Endothelial cell of umbilical vein (primary cell): ENCODE data around the gene DNAH11. TPM values are rescaled to one million over a fixed set of nuclear protein-coding genes. Genes with fewer than 3 reads are reported as not detected.

Experiments used
- BruUV-seq: library from RNA; stranded (reverse); fragments of 400-500 nt; replicated peaks from 2 replicates; lab custom pipeline; 2021; lab: Mats Ljungman, UMichigan
- CTCF ChIA-PET: fragments of 300-600, 350-600 bp; sonication (Branson Sonifier 250); formaldehyde crosslinking; loops from one replicate; lab custom pipeline; 2021; ENCODE audit warnings: antibody characterized with exemption, inconsistent platforms; lab: Charles Lee
- POLR2A ChIA-PET: fragments of 300-600, 350-600 bp; sonication (Branson Sonifier 250); formaldehyde crosslinking; loops from one replicate; lab custom pipeline; 2021; ENCODE audit warnings: antibody characterized with exemption, inconsistent platforms; lab: Charles Lee
- DNase-seq: peaks from one replicate; pipeline ENCODE4 v3.0.0-alpha.2; 2011; ENCODE audit warnings: low read depth, low spot score
- FAIRE-seq: peaks from 2 replicates; lab custom pipeline; 2011; peaks lifted over from hg19 to GRCh38; lab: Jason Lieb, UNC
- H2AFZ ChIP-seq: 2 replicates; pipeline ENCODE4 v1.6.0; 2012; ENCODE audit warnings: low read depth, low read length, control low read depth, inconsistent platforms
- H3K27ac ChIP-seq: 2 replicates; pipeline ENCODE4 v1.5.1; 2011; ENCODE audit warnings: low read depth, mild to moderate bottlenecking, control low read depth, low read length, moderate library complexity; ENCODE audit not compliant: insufficient read depth
- H3K27me3 ChIP-seq, 2 experiments: 2 replicates each; pipeline versions ENCODE4 v1.6.0 to v1.6.1; 2011; ENCODE audit warnings: low read length in 2 of 2, mixed read lengths in 1 of 2; ENCODE audit not compliant: control insufficient read depth in 2 of 2, insufficient read depth in 2 of 2
- H3K36me3 ChIP-seq, 2 experiments: 2 replicates in 1 of 2; 3 replicates in 1 of 2; pipeline ENCODE4 v1.5.1; 2011; ENCODE audit warnings: low read length in 2 of 2, mild to moderate bottlenecking in 1 of 2, moderate library complexity in 1 of 2; ENCODE audit not compliant: control insufficient read depth in 2 of 2, insufficient read depth in 2 of 2; ENCODE audit errors: extremely low read depth in 1 of 2
- H3K4me1 ChIP-seq: 3 replicates; pipeline ENCODE4 v1.5.1; 2011; ENCODE audit warnings: mild to moderate bottlenecking, low read length; ENCODE audit not compliant: control insufficient read depth, insufficient read depth; ENCODE audit errors: extremely low read depth
- H3K4me2 ChIP-seq: 2 replicates; pipeline ENCODE4 v1.6.1; 2011; ENCODE audit warnings: low read length, control low read depth, mixed read lengths; ENCODE audit not compliant: insufficient read depth
- H3K4me3 ChIP-seq, 3 experiments: fragments of 200-600 bp in 1 of 3; sonication (generic), shearing (Covaris generic) in 1 of 3; replicated peaks in 1 of 3; 2 replicates each; pipeline ENCODE4 v1.5.1; 2011 to 2016; ENCODE audit warnings: control low read depth in 3 of 3, low read length in 3 of 3, mild to moderate bottlenecking in 2 of 3, inconsistent platforms in 1 of 3, low read depth in 1 of 3, moderate library complexity in 1 of 3; ENCODE audit not compliant: insufficient read depth in 1 of 3
- H3K79me2 ChIP-seq: 2 replicates; pipeline ENCODE4 v1.6.0; 2012; ENCODE audit warnings: low read length, inconsistent platforms; ENCODE audit not compliant: control insufficient read depth, insufficient read depth
- H3K9ac ChIP-seq: replicated peaks from 2 replicates; pipeline ENCODE3; 2011; ENCODE audit warnings: low read length, control low read depth; ENCODE audit not compliant: insufficient read depth; ENCODE audit errors: extremely low read depth
- H3K9me1 ChIP-seq: replicated peaks from 3 replicates; pipeline ENCODE4 v1.6.0; 2011; ENCODE audit warnings: mild to moderate bottlenecking, low read length; ENCODE audit not compliant: control insufficient read depth, insufficient read depth; ENCODE audit errors: extremely low read depth
- H3K9me3 ChIP-seq: replicated peaks from 2 replicates; pipeline ENCODE4 v1.5.1; 2012; ENCODE audit warnings: low read length, inconsistent platforms; ENCODE audit not compliant: control insufficient read depth, insufficient read depth
- H4K20me1 ChIP-seq: replicated peaks from 2 replicates; pipeline ENCODE3; 2011; ENCODE audit warnings: mild to moderate bottlenecking, low read length; ENCODE audit not compliant: control insufficient read depth, insufficient read depth; ENCODE audit errors: extremely low read depth
- CTCF ChIP-seq, 2 donors: IDR thresholded peaks; 1 replicate in 1 of 2; 2 replicates in 1 of 2; pipeline ENCODE4 v1.5.1; 2011; ENCODE audit warnings: low read length in 2 of 2, mild to moderate bottlenecking in 2 of 2, moderate library complexity in 2 of 2, control low read depth in 1 of 2, inconsistent platforms in 1 of 2, low read depth in 1 of 2; ENCODE audit not compliant: insufficient read depth in 1 of 2; ENCODE audit errors: extremely low read depth in 1 of 2
- EZH2 ChIP-seq: IDR thresholded peaks from 2 replicates; pipeline ENCODE4 v1.6.1; 2012; ENCODE audit warnings: borderline replicate concordance, low read depth, mild to moderate bottlenecking, moderate library complexity, low read length, inconsistent platforms; ENCODE audit not compliant: severe bottlenecking
- FOS ChIP-seq: IDR thresholded peaks from 2 replicates; pipeline ENCODE4 v1.6.1; 2011; ENCODE audit warnings: mild to moderate bottlenecking, low read length, moderate library complexity, borderline replicate concordance; ENCODE audit not compliant: insufficient read depth
- GATA2 ChIP-seq: IDR thresholded peaks from 2 replicates; pipeline ENCODE4 v1.7.0; 2011; ENCODE audit warnings: low read depth, mild to moderate bottlenecking, moderate library complexity, mixed read lengths, low read length; ENCODE audit not compliant: insufficient read length, insufficient read depth
- JUN ChIP-seq: IDR thresholded peaks from 2 replicates; pipeline ENCODE4 v1.6.1; 2011; ENCODE audit warnings: borderline replicate concordance, low read depth; ENCODE audit not compliant: insufficient read length, insufficient read depth
- MYC ChIP-seq: IDR thresholded peaks from one replicate; pipeline ENCODE4 v1.6.1; 2011; ENCODE audit warnings: mild to moderate bottlenecking, low read depth, low read length
- POLR2A ChIP-seq: IDR thresholded peaks from 2 replicates; pipeline ENCODE4 v1.6.1; 2012; ENCODE audit warnings: low read depth, mild to moderate bottlenecking, control low read depth, low read length
- POLR2AphosphoS5 ChIP-seq: IDR thresholded peaks from 2 replicates; pipeline ENCODE4 v1.6.1; 2012; ENCODE audit warnings: low read depth, mild to moderate bottlenecking, control low read depth, low read length, moderate library complexity; ENCODE audit not compliant: insufficient read depth
- dilution Hi-C: fragments of 300-500 bp; cut with MboI; formaldehyde crosslinking; loops from one replicate; pipeline ENCODE4 v1.15.0; 2019; ENCODE audit warnings: low sequenced_read_pairs; ENCODE audit not compliant: extremely low pct_ligation_motif_present
- intact Hi-C: fragments of 100-400 bp; cut with micrococcal nuclease; formaldehyde crosslinking; loops from one replicate; pipeline ENCODE4 v1.10.0; 2022
- polyA plus RNA-seq, 4 experiments: library from polyadenylated mRNA; depleted of rRNA in 3 of 4; stranded (reverse) in 3 of 4; unstranded in 1 of 4; fragments of >200 nt; gene quantifications; 2 replicates each; pipeline versions ENCODE4 v1.2.1 to v1.2.3, GENCODE V29; 2011 to 2012; ENCODE audit warnings: missing spikeins in 1 of 4
- total RNA-seq: library from RNA; stranded (reverse); gene quantifications from 2 replicates; pipeline ENCODE4 v1.2.3, GENCODE V29; 2021
- TF ChIP-seq, protein P1 (sequence below): IDR thresholded peaks from 2 replicates; pipeline ENCODE4 v1.6.1; 2011; ENCODE audit not compliant: insufficient read depth, insufficient read length

Gene DNAH11
- total and polyA plus RNA-seq, 2 donors (not counting 3 experiments of a cell fraction or from before 2014, with no cell fraction given): 0.69 to 0.91 TPM

DNA sequence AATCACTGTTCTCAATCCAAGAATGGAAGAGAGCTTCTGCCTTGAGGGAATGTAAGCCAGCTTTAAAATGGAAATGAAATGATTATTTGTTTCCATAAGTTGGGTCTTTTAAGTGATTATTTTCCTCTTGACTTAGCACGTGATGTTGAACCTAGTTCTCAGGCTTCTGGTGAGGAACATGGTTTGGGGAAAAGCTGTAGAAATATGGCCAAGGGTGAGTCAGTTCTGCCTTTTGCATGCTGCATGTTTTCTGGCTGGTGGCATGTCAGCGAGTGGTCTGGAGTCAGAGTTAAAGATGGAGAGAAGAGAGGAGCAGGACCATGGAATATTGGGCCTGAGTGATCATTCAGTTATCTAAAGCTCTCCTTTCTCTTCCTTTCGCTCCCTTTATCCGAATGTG is 54.0 kb downstream of the DNAH11 start:
- Histone ChIP-seq H3K4me1 (no peaks in the 10 kb centered on the region), H3K4me2 (no peak overlapping the region), H3K9me1 (no peaks in the 10 kb centered on the region), H3K36me3 (no peaks in the 10 kb centered on the region), H3K9me3 (no peaks in the 10 kb centered on the region), H2AFZ (no peak overlapping the region), H3K27ac (no peak overlapping the region), H4K20me1 (no peaks in the 10 kb centered on the region), H3K79me2 (no peaks in the 10 kb centered on the region), H3K9ac (no peak overlapping the region), H3K27me3 (peaks cover under 1 to 3% of the 10 kb centered on the region in 2 experiments), H3K4me3 (no peak overlapping the region)
- FAIRE-seq (no peak), DNase-seq (no peak)
- dilution Hi-C loops (no loop called here), intact Hi-C loops (no loop called here)
- ChIA-PET POLR2A (no interaction called here), CTCF (no interaction called here)
- no TSS peak for BruUV-seq
- TF ChIP-seq GATA2 (no peak), MYC (no peak), POLR2AphosphoS5 (no peak), EZH2 (no peak), CTCF (IDR thresholded peaks at IDR 0.05; ENCODE audit: extremely low read depth in 1 of 2, insufficient read depth in 1 of 2, low read depth in 1 of 2, low read length in 2 of 2) (no peak), JUN (no peak), POLR2A (no peak), FOS (no peak)
- TF ChIP-seq, protein P1, sequence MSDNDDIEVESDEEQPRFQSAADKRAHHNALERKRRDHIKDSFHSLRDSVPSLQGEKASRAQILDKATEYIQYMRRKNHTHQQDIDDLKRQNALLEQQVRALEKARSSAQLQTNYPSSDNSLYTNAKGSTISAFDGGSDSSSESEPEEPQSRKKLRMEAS: no peak
